GM12878 (cell line): ENCODE measurements around the gene KRT12. TPM values are rescaled to one million over a fixed set of nuclear protein-coding genes. Genes with fewer than 3 reads are reported as not detected.

Experiments used
- CBX5 ChIP-seq: sonication (generic); IDR thresholded peaks from 2 replicates; pipeline ENCODE4 v1.6.1; 2016; ENCODE audit warnings: low read depth, moderate library complexity, mild to moderate bottlenecking, inconsistent platforms
- CREB1 ChIP-seq: IDR thresholded peaks from 2 replicates; pipeline ENCODE4 v1.6.1; 2012; ENCODE audit warnings: low read depth, mild to moderate bottlenecking, inconsistent platforms
- E4F1 ChIP-seq: fragments of 450-650 bp; IDR thresholded peaks from 2 replicates; pipeline ENCODE4 v1.6.1; 2018; ENCODE audit warnings: borderline replicate concordance, mild to moderate bottlenecking; ENCODE audit not compliant: partially characterized antibody
- EED ChIP-seq: sonication (generic); IDR thresholded peaks from 2 replicates; pipeline ENCODE4 v1.6.1; 2016; ENCODE audit warnings: antibody characterized with exemption, low read depth
- MXI1 ChIP-seq: fragments of 150-350 bp; IDR thresholded peaks from 2 replicates; pipeline ENCODE4 v1.6.1; 2011; ENCODE audit warnings: low read depth, mild to moderate bottlenecking, inconsistent platforms, low read length, improper control_type of control experiment
- polyA plus RNA-seq, 11 experiments: library from polyadenylated mRNA; depleted of rRNA in 4 of 11; unstranded in 6 of 11; stranded (reverse) in 5 of 11; fragments of >200 nt; fragmentation: Nextera tagmentation in 4 of 11; fragmentation: Illumina TruSeq in 1 of 11; extraction: Ambion mirVana in 4 of 11; extraction: Trizol in 1 of 11; gene quantifications; 1 replicate in 1 of 11; 2 replicates in 10 of 11; pipeline versions ENCODE4 v1.2.1 to v1.2.3, GENCODE V29; 2011 to 2016; ENCODE audit warnings: inconsistent platforms in 2 of 11, missing spikeins in 2 of 11, low read depth in 1 of 11
- total RNA-seq, 4 experiments: library from RNA; depleted of rRNA in 3 of 4; stranded (reverse); fragments of >200 nt in 3 of 4; fragmentation: Illumina TruSeq in 1 of 4; extraction: Trizol in 1 of 4; gene quantifications; 2 replicates each; pipeline versions ENCODE4 v1.2.1 to v1.2.3, GENCODE V29; 2013 to 2021
- TF ChIP-seq, protein P1 (sequence below): fragments of 450-650 bp; IDR thresholded peaks from 2 replicates; pipeline ENCODE4 v1.6.1; 2017; ENCODE audit warnings: mild to moderate bottlenecking, low read depth, inconsistent platforms; ENCODE audit not compliant: poor library complexity, severe bottlenecking
- TF ChIP-seq, protein P2 (sequence below): IDR thresholded peaks from 2 replicates; pipeline ENCODE4 v1.6.1; 2012; ENCODE audit warnings: low read depth, low read length, improper control_type of control experiment
- TF ChIP-seq, protein P3 (sequence below): fragments of 150-350 bp; IDR thresholded peaks from 2 replicates; pipeline ENCODE4 v1.6.1; 2014; ENCODE audit warnings: mild to moderate bottlenecking, low read depth, low read length

KRT12 gene
- total and polyA plus RNA-seq, 10 of the 15 experiments (the other 5 are each of a cell fraction or from before 2014, with no cell fraction given), result not detected

- TF ChIP-seq E4F1 (no peak), CBX5 (no peak), CREB1 (0 out of 2 replicates have a peak, but pooled peaks have one; percentile 31), EED (peak; percentile 53; the same call in 1 of the 2 replicates), MXI1 (no peak)
- TF ChIP-seq, protein P1, sequence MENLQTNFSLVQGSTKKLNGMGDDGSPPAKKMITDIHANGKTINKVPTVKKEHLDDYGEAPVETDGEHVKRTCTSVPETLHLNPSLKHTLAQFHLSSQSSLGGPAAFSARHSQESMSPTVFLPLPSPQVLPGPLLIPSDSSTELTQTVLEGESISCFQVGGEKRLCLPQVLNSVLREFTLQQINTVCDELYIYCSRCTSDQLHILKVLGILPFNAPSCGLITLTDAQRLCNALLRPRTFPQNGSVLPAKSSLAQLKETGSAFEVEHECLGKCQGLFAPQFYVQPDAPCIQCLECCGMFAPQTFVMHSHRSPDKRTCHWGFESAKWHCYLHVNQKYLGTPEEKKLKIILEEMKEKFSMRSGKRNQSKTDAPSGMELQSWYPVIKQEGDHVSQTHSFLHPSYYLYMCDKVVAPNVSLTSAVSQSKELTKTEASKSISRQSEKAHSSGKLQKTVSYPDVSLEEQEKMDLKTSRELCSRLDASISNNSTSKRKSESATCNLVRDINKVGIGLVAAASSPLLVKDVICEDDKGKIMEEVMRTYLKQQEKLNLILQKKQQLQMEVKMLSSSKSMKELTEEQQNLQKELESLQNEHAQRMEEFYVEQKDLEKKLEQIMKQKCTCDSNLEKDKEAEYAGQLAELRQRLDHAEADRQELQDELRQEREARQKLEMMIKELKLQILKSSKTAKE, result no peak
- TF ChIP-seq, protein P2, sequence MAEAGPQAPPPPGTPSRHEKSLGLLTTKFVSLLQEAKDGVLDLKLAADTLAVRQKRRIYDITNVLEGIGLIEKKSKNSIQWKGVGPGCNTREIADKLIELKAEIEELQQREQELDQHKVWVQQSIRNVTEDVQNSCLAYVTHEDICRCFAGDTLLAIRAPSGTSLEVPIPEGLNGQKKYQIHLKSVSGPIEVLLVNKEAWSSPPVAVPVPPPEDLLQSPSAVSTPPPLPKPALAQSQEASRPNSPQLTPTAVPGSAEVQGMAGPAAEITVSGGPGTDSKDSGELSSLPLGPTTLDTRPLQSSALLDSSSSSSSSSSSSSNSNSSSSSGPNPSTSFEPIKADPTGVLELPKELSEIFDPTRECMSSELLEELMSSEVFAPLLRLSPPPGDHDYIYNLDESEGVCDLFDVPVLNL, result no peak
- TF ChIP-seq, protein P3, sequence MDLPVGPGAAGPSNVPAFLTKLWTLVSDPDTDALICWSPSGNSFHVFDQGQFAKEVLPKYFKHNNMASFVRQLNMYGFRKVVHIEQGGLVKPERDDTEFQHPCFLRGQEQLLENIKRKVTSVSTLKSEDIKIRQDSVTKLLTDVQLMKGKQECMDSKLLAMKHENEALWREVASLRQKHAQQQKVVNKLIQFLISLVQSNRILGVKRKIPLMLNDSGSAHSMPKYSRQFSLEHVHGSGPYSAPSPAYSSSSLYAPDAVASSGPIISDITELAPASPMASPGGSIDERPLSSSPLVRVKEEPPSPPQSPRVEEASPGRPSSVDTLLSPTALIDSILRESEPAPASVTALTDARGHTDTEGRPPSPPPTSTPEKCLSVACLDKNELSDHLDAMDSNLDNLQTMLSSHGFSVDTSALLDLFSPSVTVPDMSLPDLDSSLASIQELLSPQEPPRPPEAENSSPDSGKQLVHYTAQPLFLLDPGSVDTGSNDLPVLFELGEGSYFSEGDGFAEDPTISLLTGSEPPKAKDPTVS, result no peak
Observed at GRCh38 chr17:40820228-40820838, 46.7 kb downstream of the KRT12 start (continued).
